Brain microvascular endothelial cell (primary cell): ENCODE data around the gene TNFAIP2.

Source experiments
- DNase-seq: peaks from one replicate; pipeline ENCODE4 v3.0.0-alpha.2; 2020
- H3K27ac ChIP-seq: fragments of 250-450 bp; sonication (Bioruptor Pico); 2 replicates; pipeline ENCODE4 v1.5.1; 2020; ENCODE audit warnings: mild to moderate bottlenecking, moderate library complexity
- H3K27me3 ChIP-seq: fragments of 250-450 bp; sonication (Bioruptor Pico); replicated peaks from 2 replicates; pipeline ENCODE4 v1.5.1; 2020; ENCODE audit warnings: mild to moderate bottlenecking
- H3K36me3 ChIP-seq: fragments of 250-450 bp; sonication (Bioruptor Pico); replicated peaks from 2 replicates; pipeline ENCODE4 v1.5.1; 2020; ENCODE audit warnings: mild to moderate bottlenecking
- H3K4me3 ChIP-seq: 2 replicates; pipeline ENCODE4 v1.5.1; 2011; ENCODE audit warnings: low read depth, mild to moderate bottlenecking, control low read depth, low read length, moderate library complexity
- CTCF ChIP-seq: IDR thresholded peaks from 2 replicates; pipeline ENCODE4 v1.5.1; 2011; ENCODE audit warnings: low read depth, mild to moderate bottlenecking, moderate library complexity, low read length, control low read depth, inconsistent platforms; ENCODE audit errors: missing control alignments
- in situ Hi-C: cut with HindIII; loops from 2 replicates; pipeline ENCODE4 v1.10.0; 2017; ENCODE audit warnings: low sequenced_read_pairs, low pct_ligation_motif_present

The TNFAIP2 gene, protein sequence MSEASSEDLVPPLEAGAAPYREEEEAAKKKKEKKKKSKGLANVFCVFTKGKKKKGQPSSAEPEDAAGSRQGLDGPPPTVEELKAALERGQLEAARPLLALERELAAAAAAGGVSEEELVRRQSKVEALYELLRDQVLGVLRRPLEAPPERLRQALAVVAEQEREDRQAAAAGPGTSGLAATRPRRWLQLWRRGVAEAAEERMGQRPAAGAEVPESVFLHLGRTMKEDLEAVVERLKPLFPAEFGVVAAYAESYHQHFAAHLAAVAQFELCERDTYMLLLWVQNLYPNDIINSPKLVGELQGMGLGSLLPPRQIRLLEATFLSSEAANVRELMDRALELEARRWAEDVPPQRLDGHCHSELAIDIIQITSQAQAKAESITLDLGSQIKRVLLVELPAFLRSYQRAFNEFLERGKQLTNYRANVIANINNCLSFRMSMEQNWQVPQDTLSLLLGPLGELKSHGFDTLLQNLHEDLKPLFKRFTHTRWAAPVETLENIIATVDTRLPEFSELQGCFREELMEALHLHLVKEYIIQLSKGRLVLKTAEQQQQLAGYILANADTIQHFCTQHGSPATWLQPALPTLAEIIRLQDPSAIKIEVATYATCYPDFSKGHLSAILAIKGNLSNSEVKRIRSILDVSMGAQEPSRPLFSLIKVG

DNA sequence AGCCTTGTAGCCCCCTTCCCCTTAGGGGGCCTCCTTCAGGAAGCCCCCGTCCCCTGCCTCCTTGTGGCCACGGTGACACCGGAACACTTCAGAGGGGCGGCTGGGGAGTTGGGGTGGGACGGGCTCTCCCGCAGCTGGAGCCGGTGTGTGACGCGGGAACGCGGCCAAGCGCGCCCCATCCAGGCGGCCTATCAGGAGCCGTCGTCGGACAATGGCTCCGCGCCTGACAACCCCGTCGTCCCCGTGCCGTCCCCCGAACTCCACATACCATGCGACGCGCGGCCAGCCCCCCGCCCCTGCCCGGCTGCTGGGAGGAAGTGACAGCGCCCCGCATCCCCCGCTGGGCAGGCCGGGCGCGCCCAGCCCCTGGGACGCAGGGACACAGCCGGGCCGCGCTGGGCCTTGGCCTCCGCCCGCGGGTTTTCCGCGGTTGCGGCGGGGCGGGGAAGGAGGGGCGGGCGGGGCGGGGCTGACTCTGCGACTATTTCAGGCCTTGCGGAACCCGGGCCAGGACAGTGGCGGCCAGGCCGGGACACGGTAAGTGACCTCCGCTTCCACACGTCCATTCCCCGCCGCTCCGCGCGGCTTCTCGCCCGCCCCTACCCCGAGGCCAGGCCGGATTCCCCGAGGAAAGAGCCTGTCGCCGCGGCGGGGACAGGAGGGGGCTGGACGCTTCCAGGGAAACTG lies at the start of gene TNFAIP2:
Gene TNFAIP2 (plus strand): TSS at position 515 of the 687 bp plus-strand sequence. CDS start 2,997 bp downstream, outside the sequence.
- no peak for DNase-seq
- in situ Hi-C loops, result no loop called here
- no peak for TF ChIP-seq CTCF
- H3K27ac ChIP-seq, result no peak within 1 kb of the TSS
- no peaks in the 10 kb centered on the region for H3K36me3 ChIP-seq
- no peaks in the 10 kb centered on the region for H3K27me3 ChIP-seq
- H3K4me3 ChIP-seq, result peak within 1 kb of the TSS; percentile 39

- H3K27ac ChIP-seq, result no peak overlapping the region
- no peak for DNase-seq
- H3K36me3 ChIP-seq, result no peaks in the 10 kb centered on the region
- no peak overlapping the region for H3K4me3 ChIP-seq
- no peaks in the 10 kb centered on the region for H3K27me3 ChIP-seq
- in situ Hi-C loops, result no loop called here
- no peak for TF ChIP-seq CTCF
Observed at GRCh38 chr14:103073876-103074728, 49.2 kb upstream of the TNFAIP2 start.

- Histone ChIP-seq H3K27ac (no peak overlapping the region), H3K27me3 (no peaks in the 10 kb centered on the region), H3K4me3 (no peak overlapping the region), H3K36me3 (no peaks in the 10 kb centered on the region)
- DNase-seq, result no peak
- in situ Hi-C loops, result no loop called here
- no peak for TF ChIP-seq CTCF
Observed at GRCh38 chr14:103074729-103075367, 48.4 kb upstream of the TNFAIP2 start.

DNA sequence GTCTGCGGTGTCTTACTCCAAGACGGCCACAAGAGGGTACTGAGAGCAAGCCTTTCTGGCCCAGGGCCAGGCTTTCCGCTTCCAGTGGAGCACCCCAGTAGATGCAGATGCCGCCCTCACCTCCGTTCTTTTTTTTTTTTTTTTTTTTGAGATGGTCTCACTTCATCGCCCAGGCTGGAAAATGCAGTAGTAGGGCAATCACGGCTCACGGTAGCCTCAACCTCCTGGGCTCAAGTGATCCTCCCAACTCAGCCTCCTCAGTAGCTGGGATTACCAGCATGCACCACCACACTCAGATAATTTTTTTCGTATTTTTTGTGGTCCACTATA lies 44.9 kb upstream of the TNFAIP2 start:
- Histone ChIP-seq H3K27ac (no peak overlapping the region), H3K4me3 (no peak overlapping the region), H3K27me3 (no peaks in the 10 kb centered on the region), H3K36me3 (no peaks in the 10 kb centered on the region)
- DNase-seq, result peak; percentile 61
- in situ Hi-C loops, result no loop called here
- peak; percentile 91 for TF ChIP-seq CTCF
